Caco-2 (cell line): ENCODE measurements around the gene VWA3B. TPM values are rescaled to one million over a fixed set of nuclear protein-coding genes. Genes with fewer than 3 reads are reported as not detected.
A peak's percentile ranks its signal among the peaks of the same experiment; 100 is the strongest.

Experiments
- BruUV-seq: library from RNA; stranded (reverse); fragments of 400-500 nt; replicated peaks from 2 replicates; lab custom pipeline; 2021; lab: Mats Ljungman, UMichigan
- CTCF ChIA-PET: fragments of 300-600 bp; sonication (Branson Sonifier 250); formaldehyde crosslinking; loops from one replicate; lab custom pipeline; 2022; ENCODE audit warnings: antibody characterized with exemption; lab: Charles Lee
- POLR2A ChIA-PET: fragments of 300-600 bp; sonication (Branson Sonifier 250); formaldehyde crosslinking; loops from one replicate; lab custom pipeline; 2022; ENCODE audit warnings: antibody characterized with exemption; lab: Charles Lee
- DNase-seq, 2 experiments: peaks; one replicate each; pipeline versions ENCODE4 v3.0.0 to v3.0.0-alpha.2; 2020 to 2022
- H3K27me3 ChIP-seq: replicated peaks from 2 replicates; pipeline ENCODE4 v1.6.0; 2011; ENCODE audit warnings: low read length; ENCODE audit not compliant: control insufficient read depth, insufficient read depth
- H3K36me3 ChIP-seq: 2 replicates; pipeline ENCODE4 v1.5.1; 2011; ENCODE audit warnings: low read length; ENCODE audit not compliant: control insufficient read depth, insufficient read depth
- H3K4me1 ChIP-seq: fragments of 250-450 bp; sonication (Bioruptor Pico); 2 replicates; pipeline ENCODE4 v1.5.1; 2020; ENCODE audit warnings: mild to moderate bottlenecking
- H3K4me3 ChIP-seq: 2 replicates; pipeline ENCODE4 v1.5.1; 2011; ENCODE audit warnings: low read depth, mild to moderate bottlenecking, control low read depth, low read length
- H3K9me3 ChIP-seq: fragments of 250-450 bp; sonication (Bioruptor Pico); 2 replicates; pipeline ENCODE4 v1.5.1; 2020; ENCODE audit warnings: mild to moderate bottlenecking, moderate library complexity
- H3K27ac Mint-ChIP-seq: one replicate; pipeline ENCODE4 v1.8.0; 2022; ENCODE audit warnings: mixed read lengths; ENCODE audit not compliant: unreplicated experiment
- H3K27me3 Mint-ChIP-seq: one replicate; pipeline ENCODE4 v1.8.0; 2022; ENCODE audit warnings: mixed read lengths; ENCODE audit not compliant: insufficient read depth, unreplicated experiment
- H3K36me3 Mint-ChIP-seq: one replicate; pipeline ENCODE4 v1.8.0; 2022; ENCODE audit warnings: mild to moderate bottlenecking, mixed read lengths; ENCODE audit not compliant: insufficient read depth, unreplicated experiment
- H3K4me1 Mint-ChIP-seq: one replicate; pipeline ENCODE4 v1.8.0; 2022; ENCODE audit warnings: low read depth, mixed read lengths; ENCODE audit not compliant: unreplicated experiment
- H3K4me3 Mint-ChIP-seq: one replicate; pipeline ENCODE4 v1.8.0; 2022; ENCODE audit warnings: mild to moderate bottlenecking, moderate library complexity, mixed read lengths; ENCODE audit not compliant: unreplicated experiment
- H3K9me3 Mint-ChIP-seq: one replicate; pipeline ENCODE4 v1.8.0; 2022; ENCODE audit warnings: mixed read lengths; ENCODE audit not compliant: unreplicated experiment
- CTCF ChIP-seq, 2 experiments: fragments of 200-600 bp in 1 of 2; IDR thresholded peaks; 1 replicate in 1 of 2; 2 replicates in 1 of 2; pipeline versions ENCODE4 v1.5.1 to v1.8.0; 2011 to 2022; ENCODE audit warnings: antibody characterized with exemption in 1 of 2, control low read depth in 1 of 2, inconsistent platforms in 1 of 2, low read depth in 1 of 2, low read length in 1 of 2, mild to moderate bottlenecking in 1 of 2, moderate library complexity in 1 of 2; ENCODE audit not compliant: insufficient read depth in 1 of 2, severe bottlenecking in 1 of 2, unreplicated experiment in 1 of 2
- intact Hi-C: fragments of 100-400 bp; cut with micrococcal nuclease; formaldehyde crosslinking; loops from one replicate; pipeline ENCODE4 v1.10.0; 2022; ENCODE audit not compliant: unreplicated experiment
- total RNA-seq: library from RNA; stranded (reverse); gene quantifications from 2 replicates; pipeline ENCODE4 v1.2.3, GENCODE V29; 2022

The VWA3B gene
- total RNA-seq, 1 experiment from 2014 or later, result not detected

GRCh38 chr2:98348066-98348561 lies 261.1 kb downstream of the VWA3B start:
- intact Hi-C loops, result no loop called here
- ChIA-PET CTCF (no interaction called here), POLR2A (no interaction called here)
- Mint-ChIP-seq H3K9me3 (peaks cover 9% of the 10 kb centered on the region), H3K4me3 (no peak overlapping the region), H3K36me3 (no peaks in the 10 kb centered on the region), H3K4me1 (no peaks in the 10 kb centered on the region), H3K27me3 (peaks cover 16% of the 10 kb centered on the region), H3K27ac (no peak overlapping the region)
- no peaks in the 10 kb centered on the region for H3K36me3 ChIP-seq
- H3K4me3 ChIP-seq, result no peak overlapping the region
- no peaks in the 10 kb centered on the region for H3K9me3 ChIP-seq
- TF ChIP-seq CTCF (IDR thresholded peaks at IDR 0.05; ENCODE audit: insufficient read depth in 1 of 2, low read depth in 1 of 2, low read length in 1 of 2, severe bottlenecking in 1 of 2, unreplicated experiment in 1 of 2), result no peak
- peak in 1 of 2 experiments; percentile 17 for DNase-seq
- no TSS peak for BruUV-seq
- no peaks in the 10 kb centered on the region for H3K27me3 ChIP-seq
- H3K4me1 ChIP-seq, result no peaks in the 10 kb centered on the region

- ChIA-PET POLR2A (no interaction called here), CTCF (no interaction called here)
- no peak for DNase-seq
- Histone ChIP-seq H3K4me1 (no peaks in the 10 kb centered on the region), H3K4me3 (no peak overlapping the region), H3K27me3 (no peaks in the 10 kb centered on the region), H3K36me3 (no peaks in the 10 kb centered on the region), H3K9me3 (no peaks in the 10 kb centered on the region)
- H3K36me3 Mint-ChIP-seq, result no peaks in the 10 kb centered on the region
- no peak overlapping the region for H3K4me3 Mint-ChIP-seq
- no peak for TF ChIP-seq CTCF (IDR thresholded peaks at IDR 0.05; ENCODE audit: insufficient read depth in 1 of 2, low read depth in 1 of 2, low read length in 1 of 2, severe bottlenecking in 1 of 2, unreplicated experiment in 1 of 2)
- H3K27ac Mint-ChIP-seq, result no peak overlapping the region
- H3K27me3 Mint-ChIP-seq, result peaks cover 7% of the 10 kb centered on the region
- H3K4me1 Mint-ChIP-seq, result no peaks in the 10 kb centered on the region
- intact Hi-C loops, result no loop called here
- no TSS peak for BruUV-seq
- H3K9me3 Mint-ChIP-seq, result peaks cover 9% of the 10 kb centered on the region
Measured at GRCh38 chr2:98350411-98350810, 263.4 kb downstream of the VWA3B start.

- Histone ChIP-seq H3K27me3 (no peaks in the 10 kb centered on the region), H3K9me3 (no peaks in the 10 kb centered on the region), H3K36me3 (no peaks in the 10 kb centered on the region), H3K4me3 (no peak overlapping the region), H3K4me1 (no peaks in the 10 kb centered on the region)
- ChIA-PET CTCF (no interaction called here), POLR2A (no interaction called here)
- peaks cover 9% of the 10 kb centered on the region for H3K9me3 Mint-ChIP-seq
- peaks cover 21% of the 10 kb centered on the region for H3K4me1 Mint-ChIP-seq
- BruUV-seq, result no TSS peak
- intact Hi-C loops, result no loop called here
- no peak for TF ChIP-seq CTCF (IDR thresholded peaks at IDR 0.05; ENCODE audit: insufficient read depth in 1 of 2, low read depth in 1 of 2, low read length in 1 of 2, severe bottlenecking in 1 of 2, unreplicated experiment in 1 of 2)
- DNase-seq, result no peak
- H3K27me3 Mint-ChIP-seq, result no peaks in the 10 kb centered on the region
- no peak overlapping the region for H3K4me3 Mint-ChIP-seq
- peak overlapping the region; percentile 31 for H3K27ac Mint-ChIP-seq
- H3K36me3 Mint-ChIP-seq, result no peaks in the 10 kb centered on the region
Measured at GRCh38 chr2:98355881-98356280, 268.9 kb downstream of the VWA3B start.
